Right lung (tissue), 5 donors: ENCODE data around the gene ADTRP. TPM values are rescaled to one million over a fixed set of nuclear protein-coding genes. Genes with fewer than 3 reads are reported as not detected.
A peak's percentile ranks its signal among the peaks of the same experiment; 100 is the strongest.

Experiments
- DNase-seq, 2 donors: peaks; one replicate each; pipeline ENCODE4 v3.0.0-alpha.2; 2013
- polyA plus RNA-seq, 5 donors: library from polyadenylated mRNA; unstranded; fragments of 120-200 nt; gene quantifications; one replicate each; pipeline versions ENCODE4 v1.2.1 to v1.2.3, GENCODE V29; 2013; ENCODE audit warnings: inconsistent platforms in 1 of 5, low replicate concordance in 1 of 5; ENCODE audit not compliant: insufficient read length in 5 of 5, insufficient read depth in 1 of 5

Gene ADTRP
- polyA plus RNA-seq, 5 donors, result 0.87 to 2.1 (median 1.2) TPM

- no peak for DNase-seq
Measured at GRCh38 chr6:11724286-11724685, 54.3 kb downstream of the ADTRP start.

- DNase-seq, result no peak
Measured at GRCh38 chr6:11722805-11723631, 55.6 kb downstream of the ADTRP start.

GRCh38 chr6:11722220-11722619 lies 56.4 kb downstream of the ADTRP start:
- no peak for DNase-seq

DNA sequence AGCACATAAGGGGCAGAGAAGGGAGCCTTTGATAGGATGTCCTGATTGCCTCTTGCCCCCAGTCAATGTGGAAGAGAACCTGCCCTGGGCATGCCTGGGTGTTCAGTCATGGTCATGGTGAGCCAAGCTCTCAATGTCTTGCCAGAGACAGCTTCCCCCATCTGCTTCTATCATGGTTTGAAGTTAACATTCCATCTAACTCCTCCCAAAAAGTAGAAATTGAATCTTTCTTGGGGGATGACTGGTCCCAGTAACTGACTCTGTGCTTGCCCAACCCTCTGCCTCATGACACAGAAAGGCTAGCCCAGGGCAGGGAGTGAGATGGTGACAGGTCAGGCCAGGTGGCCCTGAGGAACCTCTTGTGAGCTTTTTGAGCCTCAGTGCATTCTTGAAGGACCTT lies 60.1 kb downstream of the ADTRP start:
- DNase-seq, result no peak

DNA sequence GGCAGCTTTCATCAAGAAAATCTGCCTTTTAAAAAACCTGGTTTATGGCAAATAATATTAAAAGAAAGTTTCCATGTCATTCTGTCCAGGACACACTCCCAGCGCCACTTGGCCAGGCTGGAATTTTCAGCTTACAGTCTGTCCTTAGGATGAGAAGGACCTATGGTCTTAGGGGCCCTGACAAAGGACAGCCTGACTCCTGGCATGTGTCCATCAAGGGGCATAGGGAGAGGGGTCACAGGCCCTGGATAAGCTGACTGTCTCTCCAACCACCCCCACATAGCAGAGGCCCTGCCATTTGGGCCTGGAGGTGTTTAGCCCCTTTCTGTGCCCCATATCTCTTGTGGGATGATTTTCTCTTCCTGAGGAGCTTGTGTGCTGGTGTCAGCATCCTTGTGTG lies 60.6 kb downstream of the ADTRP start:
- DNase-seq, result no peak

DNA sequence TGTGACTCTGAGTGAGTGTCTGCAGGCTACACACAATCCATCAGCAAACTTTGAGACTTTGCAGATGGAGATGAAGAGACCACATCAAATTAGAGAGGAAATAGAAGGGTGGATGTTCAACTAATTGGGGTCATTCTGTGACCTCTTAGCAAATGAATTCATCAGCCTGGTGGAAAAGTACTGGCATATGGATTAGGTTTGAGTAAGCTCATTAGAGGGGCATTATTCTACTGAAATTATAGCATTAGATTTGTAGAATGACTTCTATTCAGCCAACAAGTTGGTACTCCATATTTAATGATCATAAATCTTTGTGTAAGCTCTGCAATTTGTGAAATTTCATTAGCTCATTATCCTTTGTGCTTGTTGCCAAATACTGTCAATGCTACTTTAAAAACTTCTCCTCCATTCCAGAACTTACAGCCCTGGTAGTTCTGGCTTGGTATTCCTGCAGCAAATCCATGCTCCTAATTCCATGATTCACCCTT lies 63.8 kb downstream of the ADTRP start:
- DNase-seq, result no peak

DNA sequence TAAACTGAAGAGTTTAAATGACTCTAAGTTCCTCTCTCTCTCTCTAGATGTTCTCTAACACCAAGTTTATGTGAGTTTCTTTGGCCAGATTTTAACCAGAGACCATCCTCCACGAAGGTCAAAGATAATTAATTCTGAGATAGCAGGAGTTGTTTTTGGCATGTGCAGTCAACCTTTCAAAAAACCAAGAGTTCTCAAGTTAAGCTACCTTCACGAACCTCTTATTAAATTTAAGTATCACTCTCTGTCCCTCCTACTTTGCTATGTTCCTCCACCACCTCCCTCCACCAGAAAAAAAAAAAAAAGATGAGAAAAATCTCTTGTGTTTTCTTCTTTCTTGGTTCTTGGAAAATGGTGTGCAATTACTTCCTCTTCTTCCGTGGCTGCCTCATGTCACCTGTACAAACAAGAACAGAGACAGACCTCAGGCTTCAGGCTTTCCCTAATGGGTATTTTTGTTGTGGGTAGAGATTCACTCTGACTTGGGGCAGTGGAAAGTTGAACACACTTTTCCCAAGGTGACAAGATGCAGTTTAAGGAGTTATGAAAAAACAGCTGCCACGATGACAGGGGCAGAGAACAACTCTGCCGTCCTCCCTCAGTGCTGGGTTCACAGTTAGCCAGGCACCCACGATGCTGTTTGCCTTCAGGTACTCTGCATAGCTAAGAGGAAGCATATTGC lies 64.3 kb downstream of the ADTRP start:
- DNase-seq, result no peak

- no peak for DNase-seq
Measured at GRCh38 chr6:11712760-11713159, 65.8 kb downstream of the ADTRP start.

DNA sequence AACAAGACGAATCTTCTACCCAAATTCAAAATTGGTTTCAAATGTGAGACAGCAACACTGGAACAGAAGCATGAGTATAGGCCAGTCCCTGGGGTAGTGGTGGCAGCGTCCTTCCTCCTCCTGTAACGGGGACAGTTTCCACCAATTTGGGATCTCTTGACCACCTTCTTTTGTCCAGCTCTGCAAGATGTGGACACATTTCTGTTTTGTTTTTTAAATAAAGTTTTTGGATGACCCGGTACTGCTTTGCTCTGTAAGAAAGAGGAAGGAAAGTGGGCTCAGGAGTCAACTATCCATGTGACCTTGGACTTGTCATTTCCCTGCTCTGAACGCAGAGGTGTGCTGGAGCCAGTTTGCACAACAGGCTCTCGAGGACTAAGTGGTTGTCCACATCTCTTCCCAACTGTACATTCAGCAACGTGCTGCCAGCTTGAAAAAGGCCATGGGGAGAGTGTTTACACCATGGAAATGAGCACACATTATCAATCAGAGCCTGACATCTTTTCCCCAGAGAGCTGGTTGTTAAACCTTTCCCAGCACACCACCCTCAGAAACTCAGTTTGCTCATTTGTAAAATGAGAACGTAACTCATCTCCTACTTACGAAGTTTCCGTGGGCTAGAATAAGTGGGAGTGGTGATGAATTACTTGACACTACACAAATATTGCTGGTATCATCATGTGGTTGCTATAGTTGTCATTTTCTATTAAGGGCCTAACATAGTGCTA lies 66.5 kb downstream of the ADTRP start:
- DNase-seq, result no peak

- no peak for DNase-seq
Measured at GRCh38 chr6:11711003-11711983, 67.3 kb downstream of the ADTRP start.

DNA sequence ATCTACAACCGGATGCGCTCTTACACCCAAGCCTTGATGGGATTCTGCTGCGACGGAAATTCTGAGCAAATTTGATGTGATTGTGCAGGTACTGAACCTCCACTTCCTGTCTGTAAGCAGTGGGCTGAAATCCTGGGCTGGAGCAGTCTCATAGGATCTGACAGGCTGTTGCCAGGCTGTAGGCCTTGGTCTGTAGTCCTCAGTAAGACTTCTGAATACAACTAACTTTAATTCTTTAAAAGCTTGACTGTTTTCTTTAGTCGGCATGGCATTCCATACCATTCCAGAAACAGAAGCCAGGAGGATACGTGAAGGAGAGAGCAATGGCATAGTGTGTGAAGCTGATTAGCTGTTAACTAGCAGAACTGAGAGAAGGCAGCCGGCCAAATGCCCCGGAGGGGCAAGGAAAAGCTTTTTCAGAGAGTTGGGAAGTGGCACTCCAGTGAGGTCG lies 68.3 kb downstream of the ADTRP start:
- DNase-seq, result no peak

DNA sequence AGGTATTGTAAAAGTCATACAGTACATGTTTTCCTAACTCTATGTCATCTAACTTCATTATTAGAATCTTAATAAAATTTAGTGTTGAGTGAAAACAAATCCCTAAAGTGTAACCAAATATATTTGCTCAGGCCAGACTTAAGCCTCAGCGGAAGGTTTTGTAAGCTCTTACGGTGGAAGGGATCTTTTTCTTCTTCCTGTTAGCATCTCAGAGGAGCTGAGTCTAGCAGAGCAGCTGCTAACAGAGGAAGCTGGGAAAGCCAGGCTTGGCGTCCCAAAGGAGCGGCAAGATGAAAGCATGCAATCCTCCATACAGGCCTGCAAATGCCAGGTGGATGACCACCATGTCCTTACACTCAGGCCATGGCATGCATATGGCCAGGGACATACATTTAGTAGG lies 72.4 kb downstream of the ADTRP start:
- DNase-seq, result no peak

DNA sequence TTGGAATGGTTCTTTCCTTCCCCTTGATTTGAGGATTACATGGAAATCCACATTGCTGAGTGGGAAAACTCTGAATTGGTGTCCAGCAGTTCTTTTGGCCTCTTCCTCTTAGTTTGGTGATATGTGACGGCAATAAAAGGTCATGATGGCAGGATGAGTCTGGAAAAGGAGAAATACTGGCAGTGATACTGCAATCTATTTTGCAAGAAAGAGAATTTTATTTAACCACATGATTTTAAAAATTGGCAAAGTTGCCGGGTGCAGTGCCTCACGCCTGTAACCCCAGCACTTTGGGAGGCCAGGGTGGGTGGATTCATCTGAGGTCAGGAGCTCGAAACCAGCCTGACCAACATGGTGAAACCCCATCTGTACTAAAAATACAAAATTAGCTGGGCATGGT lies 73.1 kb downstream of the ADTRP start:
- no peak for DNase-seq

DNA sequence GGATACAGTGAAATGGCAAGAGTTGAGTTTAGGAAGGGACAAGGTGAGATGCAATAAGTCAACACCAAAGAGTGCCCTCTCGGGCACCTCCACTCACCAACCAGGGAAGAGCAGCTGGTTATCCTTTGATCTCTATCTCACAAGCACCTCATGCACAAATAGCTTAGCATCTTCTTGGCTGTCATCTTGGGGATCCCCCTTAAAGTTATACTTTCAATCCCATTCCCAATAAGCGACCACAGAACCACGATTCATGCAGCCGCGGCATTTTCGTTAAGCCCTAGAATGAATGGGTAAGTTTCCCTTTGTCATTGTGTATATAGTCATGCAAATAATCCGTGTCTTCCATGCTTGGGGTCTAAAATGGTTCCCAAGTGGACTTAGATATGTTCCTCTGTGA lies 73.5 kb downstream of the ADTRP start:
- no peak for DNase-seq

- no peak for DNase-seq
Measured at GRCh38 chr6:11703725-11704124, 74.9 kb downstream of the ADTRP start.

- DNase-seq, result no peak
Measured at GRCh38 chr6:11702500-11703130, 76.0 kb downstream of the ADTRP start.

GRCh38 chr6:11702089-11702488 lies 76.5 kb downstream of the ADTRP start:
- no peak for DNase-seq

DNA sequence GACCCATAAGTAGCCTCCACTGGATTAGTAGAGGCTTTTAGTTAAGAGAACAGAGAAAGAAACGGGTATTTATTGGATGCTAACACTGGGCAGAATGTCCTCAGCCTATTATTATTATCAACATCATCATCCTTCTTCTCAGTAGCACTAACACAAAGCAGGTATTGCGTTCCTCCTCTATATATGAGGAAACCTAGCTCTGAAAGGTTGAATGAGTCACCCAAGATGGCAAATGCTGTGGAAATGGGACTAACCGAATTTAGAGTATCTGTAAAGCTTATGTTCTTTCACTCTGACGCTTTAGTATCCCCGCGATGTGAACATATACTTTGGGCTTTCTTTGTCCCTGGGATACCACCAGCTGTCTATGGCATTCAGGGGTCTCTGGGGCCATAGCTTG lies 77.0 kb downstream of the ADTRP start:
- DNase-seq, result no peak

GRCh38 chr6:11700118-11700718 lies 78.4 kb downstream of the ADTRP start:
- DNase-seq, result peak in 1 of 2 donors; percentile 39

DNA sequence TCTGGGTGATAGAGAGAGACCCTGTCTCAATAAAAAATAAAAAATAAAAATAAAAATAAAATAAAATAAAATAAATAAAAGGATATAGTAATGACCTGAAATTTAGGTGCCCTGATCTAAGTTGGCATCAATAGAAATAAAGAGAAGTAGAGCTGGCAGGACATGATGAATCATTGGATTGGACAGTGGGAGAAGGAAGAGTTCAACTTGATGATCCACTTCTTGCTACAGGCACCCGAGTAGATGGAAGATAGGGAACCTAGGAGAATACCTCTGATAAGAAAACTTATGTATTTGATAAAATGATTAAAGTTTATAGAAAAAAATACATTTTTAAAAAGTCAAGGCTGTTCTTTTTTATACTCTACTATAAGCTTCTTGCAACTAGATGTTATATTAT lies 79.0 kb downstream of the ADTRP start:
- DNase-seq, result no peak
